HG03460 (cell line): Measurements from ENCODE around the gene GMDS.

Source experiments
- ATAC-seq: cut with Tn5 transposase; IDR thresholded peaks from one replicate; pipeline ENCODE4 v1.9.1; 2021; ENCODE audit not compliant: unreplicated experiment

Gene GMDS

GRCh38 chr6:2140438-2141128, 104.8 kb downstream of the GMDS start:
- ATAC-seq = no peak

- no peak for ATAC-seq
These were observed 110.0 kb downstream of the GMDS start for GRCh38 chr6:2135401-2135800.

DNA sequence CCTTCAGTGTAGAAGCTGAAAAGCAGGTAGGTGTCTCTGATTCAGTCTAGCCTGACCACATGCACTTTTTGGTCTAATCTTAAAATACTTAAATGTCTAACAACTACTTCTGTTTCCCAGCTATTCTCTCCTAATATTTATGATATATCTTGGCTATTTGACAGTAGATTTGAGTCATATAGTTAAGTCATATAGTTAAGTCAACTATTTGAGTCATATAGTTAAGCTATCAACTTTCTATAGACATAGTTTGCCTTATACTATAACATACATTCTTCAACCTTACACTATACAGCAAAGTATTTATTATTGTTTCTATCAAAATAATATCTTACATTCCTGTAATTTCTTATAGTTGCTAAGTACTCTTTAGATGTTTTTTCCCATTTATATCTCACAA, 110.9 kb downstream of the GMDS start:
- no peak for ATAC-seq

DNA sequence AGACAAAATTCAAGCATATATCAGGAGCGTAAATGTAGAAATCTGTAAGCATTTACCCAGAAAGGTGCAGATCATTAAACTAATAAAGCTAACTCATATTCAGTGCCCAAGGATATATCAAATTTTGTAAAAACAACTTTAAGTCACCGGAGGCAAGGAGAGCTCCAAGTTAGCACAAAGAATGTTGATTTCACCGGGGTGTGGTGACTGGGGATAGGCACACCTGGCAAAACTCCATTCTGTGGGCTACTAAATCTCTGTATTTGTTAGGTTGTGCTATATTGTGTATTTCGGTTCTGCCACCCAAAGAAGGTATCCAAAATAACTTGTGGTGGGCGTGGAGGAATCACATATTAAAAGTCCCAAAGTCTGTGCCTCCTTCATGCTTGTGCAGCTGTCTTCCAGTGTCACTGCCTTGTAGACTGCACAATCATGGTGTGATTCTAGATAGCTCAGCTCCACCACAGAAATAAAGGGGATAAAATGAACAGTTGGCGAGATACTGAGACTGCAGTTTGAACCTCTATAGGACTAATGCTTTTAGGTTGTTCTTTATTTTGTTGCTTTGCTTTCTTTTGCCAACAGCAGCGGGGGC, 111.6 kb downstream of the GMDS start:
- ATAC-seq = no peak

DNA sequence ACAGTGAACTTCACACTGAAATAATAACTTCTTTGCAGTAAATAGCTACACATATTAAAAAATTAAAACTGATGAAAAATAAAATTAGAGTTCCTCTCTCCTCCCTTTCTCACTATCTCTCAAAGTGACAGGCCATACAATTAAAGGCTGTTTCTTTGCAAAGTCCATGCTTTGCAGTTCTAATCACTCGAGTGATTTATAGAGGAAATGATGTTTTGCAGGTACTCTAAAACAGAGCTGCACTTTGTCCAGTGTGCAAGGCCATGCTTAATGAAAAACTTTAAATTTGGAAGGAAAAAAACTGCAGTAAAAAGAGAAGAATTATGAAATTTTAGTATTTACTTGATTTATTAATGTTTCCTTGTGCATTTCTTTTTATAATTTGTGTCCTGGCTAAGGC, 112.5 kb downstream of the GMDS start:
- no peak for ATAC-seq

GRCh38 chr6:2132416-2132815, 113.0 kb downstream of the GMDS start:
- no peak for ATAC-seq

- ATAC-seq = peak; percentile 63
These were observed 116.2 kb downstream of the GMDS start for GRCh38 chr6:2129182-2129621.

DNA sequence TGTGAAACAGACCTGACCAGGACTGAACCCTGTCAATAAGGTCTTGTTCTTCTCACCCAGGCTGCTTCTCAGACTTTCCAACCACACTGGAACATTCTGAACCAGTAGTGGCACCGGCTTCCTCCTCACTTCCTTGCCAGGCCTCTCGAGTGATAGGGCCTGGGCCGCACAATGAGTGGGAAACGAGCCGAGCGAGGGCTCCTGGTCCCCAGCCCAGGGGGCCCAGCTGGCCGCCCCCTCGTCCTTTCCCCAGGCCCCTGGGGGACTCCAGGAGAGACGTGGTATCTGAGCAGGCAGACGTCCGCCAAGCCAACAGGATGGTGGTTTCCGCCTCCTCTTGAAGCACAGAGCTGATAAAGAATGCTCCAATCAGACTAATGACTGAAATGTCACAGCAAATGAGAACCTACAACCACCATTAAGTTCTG, 117.9 kb downstream of the GMDS start:
- ATAC-seq = peak; percentile 47

- ATAC-seq = no peak
These were observed 119.1 kb downstream of the GMDS start for GRCh38 chr6:2126351-2126750.

DNA sequence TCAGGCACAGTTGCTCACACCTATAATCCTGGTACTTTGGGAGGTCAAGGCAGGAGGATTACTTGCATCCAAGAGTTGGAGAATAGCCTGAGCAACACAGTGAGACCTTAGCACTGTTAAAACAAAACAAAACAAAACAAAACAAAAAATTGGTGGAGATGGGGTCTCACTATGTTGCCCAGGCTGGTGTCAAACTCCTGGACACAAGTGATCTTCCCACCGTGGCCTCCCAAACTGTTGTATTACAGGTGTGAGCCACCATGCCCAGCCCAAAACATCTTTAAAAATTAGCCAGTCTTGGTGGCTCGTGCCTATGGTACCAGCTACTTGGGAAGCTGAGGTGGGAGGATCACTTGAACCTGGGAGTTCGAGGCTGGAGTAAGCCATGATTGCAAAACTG, 120.2 kb downstream of the GMDS start:
- no peak for ATAC-seq

GRCh38 chr6:2124260-2124709, 121.1 kb downstream of the GMDS start:
- no peak for ATAC-seq

GRCh38 chr6:2120912-2121311, 124.5 kb downstream of the GMDS start:
- no peak for ATAC-seq

DNA sequence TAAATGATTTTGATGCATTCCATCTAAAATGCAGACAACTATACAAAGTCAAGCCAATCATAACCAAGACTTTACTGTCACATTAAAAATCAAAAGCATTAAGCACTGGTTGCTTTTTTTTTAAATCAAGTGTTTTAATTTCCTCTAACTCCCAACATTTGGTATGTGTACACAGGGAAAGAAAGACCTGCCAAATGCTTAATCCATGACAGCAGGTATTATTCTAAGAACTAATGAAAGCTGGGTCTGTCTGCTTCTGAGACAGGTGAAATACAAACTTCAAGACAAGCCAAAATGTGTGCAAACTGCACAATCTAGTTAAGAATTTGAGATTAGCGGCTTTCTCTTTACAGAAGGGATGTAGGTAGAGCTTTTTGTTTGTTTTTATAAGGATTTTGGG, 126.1 kb downstream of the GMDS start:
- ATAC-seq = no peak

DNA sequence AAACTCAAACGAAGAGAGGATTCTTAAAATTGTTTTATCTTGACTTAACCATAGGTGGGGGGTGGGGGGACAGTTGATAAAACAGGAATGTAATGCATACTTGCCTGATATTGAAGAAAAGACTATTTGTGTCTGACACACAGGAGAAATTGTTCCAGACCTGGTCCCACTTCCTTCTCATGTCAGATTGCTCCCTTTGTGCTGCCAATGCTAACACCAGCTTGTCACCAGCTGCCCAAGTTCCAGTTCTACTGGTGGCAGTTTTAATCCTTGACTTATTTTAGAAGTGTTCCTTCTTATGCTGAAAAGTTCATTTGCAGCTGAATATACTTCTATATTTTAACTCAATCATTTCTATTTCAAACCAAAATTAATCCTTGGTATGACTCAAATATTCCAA, 127.3 kb downstream of the GMDS start:
- ATAC-seq = no peak

DNA sequence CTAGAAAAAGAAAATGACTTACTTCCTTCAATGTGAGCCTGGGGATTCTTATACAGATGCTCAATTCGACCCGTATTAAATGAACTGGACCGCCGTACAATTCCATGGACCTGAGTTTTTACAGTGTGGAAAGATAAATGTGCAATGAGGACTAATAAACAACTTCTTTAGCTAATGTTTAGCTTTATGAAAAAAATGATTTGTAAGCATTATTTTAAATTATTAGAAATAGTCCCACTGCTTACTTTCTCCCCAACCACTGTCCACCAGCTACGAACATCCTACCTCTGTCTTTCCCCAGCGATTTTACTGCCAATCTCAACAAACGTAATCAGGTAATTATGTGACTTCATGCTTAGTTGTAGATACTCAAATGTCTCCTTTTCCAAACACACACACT, 128.0 kb downstream of the GMDS start:
- ATAC-seq = no peak

GRCh38 chr6:2116496-2116895, 128.9 kb downstream of the GMDS start:
- ATAC-seq = no peak

- no peak for ATAC-seq
These were observed 131.3 kb downstream of the GMDS start for GRCh38 chr6:2114100-2114499.

DNA sequence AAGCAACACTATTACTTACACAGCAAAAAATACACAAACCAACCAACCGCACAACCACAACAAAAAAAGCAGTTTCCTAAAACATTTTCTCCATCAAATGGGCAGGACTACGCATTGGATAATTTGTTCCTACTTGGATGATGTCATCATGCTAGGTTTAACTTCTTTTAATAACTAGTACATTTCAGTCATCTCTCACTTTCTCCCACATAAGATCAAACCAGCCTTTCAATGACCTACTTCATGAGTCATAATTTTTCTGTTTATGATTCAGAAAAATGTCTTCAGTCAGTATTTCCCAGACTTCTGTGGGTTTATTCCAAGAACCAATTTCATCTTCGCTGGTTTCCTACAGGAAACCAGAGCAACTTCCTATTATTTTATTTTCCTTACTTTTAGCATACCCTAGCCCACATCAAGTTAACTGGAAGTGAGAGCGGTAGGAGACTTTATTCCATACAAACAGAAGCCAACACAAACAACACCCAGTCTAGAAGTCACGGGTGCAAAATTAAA, 134.2 kb downstream of the GMDS start:
- ATAC-seq = no peak

DNA sequence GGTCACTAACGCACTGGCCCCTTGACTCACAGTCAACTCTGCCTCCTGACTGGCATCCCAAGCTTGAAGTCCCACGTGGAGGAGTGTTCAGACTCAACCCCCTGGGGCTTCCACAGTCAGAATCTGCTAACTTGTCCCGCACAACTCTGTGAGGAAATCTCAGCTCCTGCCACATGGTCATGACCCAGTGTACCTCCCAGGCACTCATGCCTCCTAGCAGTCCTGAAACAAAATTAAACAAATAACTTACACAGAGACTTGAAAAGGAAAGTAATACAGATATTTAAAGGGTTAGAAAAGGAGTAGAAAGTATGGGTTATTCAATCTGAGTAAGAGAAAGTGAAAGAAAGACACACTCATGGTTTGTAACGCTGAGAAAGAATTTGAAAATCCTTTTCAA, 134.9 kb downstream of the GMDS start:
- no peak for ATAC-seq

DNA sequence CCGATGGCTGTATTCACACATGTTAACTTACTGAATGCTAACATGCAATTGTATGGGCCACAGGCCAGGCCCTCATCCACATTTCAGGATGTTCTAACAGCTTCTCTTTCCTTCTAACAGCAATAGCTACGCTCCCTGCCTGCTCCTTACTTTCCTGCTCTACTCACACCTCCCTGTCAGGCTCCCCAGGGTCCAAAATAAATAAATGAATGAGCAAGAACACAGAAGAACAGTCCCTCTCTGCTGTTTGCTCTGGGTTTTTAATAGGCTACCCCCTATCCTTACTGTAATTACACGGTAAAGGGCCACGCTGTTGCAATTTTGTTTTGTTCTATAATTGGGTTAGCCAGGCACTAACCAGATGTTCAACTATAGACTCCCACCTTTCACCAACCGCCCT, 135.6 kb downstream of the GMDS start:
- no peak for ATAC-seq

GRCh38 chr6:2108700-2109306, 136.6 kb downstream of the GMDS start:
- ATAC-seq = no peak

DNA sequence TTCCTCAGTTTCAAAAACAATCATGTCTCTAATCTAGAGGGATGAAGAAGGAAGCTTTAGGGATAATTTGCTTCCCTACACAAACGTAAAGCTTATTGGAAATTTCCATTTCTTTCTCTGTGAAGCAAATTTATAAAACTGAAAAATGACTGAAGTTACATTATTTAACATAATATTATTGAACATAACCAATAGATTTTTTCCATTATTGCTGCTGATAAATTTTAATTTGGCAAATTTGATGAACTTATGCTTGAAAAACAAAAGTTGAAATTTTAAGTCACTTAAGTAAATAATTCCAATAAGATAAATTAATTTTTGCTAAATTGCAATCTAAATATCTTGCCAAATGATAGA, 140.9 kb downstream of the GMDS start:
- no peak for ATAC-seq
